ENCODE data around the gene RBM17. TPM values are rescaled to one million over a fixed set of nuclear protein-coding genes. Genes with fewer than 3 reads are reported as not detected.
A peak's percentile ranks its signal among the peaks of the same experiment; 100 is the strongest.

The RBM17 gene
- total RNA-seq, 4 donors from 2014 or later, result 64.4 to 163 (median 146) TPM

DNA sequence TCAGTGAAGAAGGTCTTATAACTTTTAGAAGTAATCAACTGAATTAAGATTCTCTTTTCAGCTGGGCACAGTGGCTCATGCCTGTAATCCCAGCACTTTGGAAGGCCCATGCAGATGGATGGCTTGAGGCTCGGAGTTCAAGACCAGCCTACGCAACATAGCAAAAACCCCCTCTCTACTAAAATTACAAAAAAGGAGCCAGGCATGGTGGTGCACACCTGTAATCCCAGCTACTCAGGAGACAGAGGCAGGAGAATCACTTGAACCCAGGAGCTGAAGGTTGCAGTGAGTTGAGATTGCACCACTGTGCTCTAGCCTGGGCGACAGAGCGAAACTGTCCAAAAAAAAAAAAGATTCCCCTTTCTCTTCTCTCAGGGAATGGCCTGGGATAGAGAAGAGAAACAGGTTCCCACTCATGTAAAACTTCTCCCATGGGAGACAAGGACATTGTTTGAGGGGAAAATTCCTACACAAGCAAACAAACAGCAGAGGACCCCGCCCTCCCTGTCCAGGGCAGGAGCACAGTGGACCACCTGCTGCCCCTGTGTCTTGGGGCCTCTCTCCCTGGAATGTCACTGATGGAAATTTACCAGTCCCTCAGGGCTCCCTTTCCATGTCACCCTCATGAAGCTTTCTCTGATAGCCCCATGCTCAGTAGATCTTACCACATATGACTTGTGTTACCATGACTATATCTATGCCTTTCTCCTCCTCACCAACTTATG is 32.3 kb upstream of the RBM17 start:
- Histone ChIP-seq H3K27me3 (no peaks in the 10 kb centered on the region), H3K9me3 (no peaks in the 10 kb centered on the region), H3K27ac (no peak overlapping the region), H3K36me3 (no peaks in the 10 kb centered on the region), H3K4me1 (no peaks in the 10 kb centered on the region), H3K4me3 (no peak overlapping the region)
- DNase-seq, result peak in 1 of 2 donors; percentile 6
- intact Hi-C loops (cut with DNase I; ENCODE audit: low total_unique reads), result no loop called here
- TF ChIP-seq, protein P1, sequence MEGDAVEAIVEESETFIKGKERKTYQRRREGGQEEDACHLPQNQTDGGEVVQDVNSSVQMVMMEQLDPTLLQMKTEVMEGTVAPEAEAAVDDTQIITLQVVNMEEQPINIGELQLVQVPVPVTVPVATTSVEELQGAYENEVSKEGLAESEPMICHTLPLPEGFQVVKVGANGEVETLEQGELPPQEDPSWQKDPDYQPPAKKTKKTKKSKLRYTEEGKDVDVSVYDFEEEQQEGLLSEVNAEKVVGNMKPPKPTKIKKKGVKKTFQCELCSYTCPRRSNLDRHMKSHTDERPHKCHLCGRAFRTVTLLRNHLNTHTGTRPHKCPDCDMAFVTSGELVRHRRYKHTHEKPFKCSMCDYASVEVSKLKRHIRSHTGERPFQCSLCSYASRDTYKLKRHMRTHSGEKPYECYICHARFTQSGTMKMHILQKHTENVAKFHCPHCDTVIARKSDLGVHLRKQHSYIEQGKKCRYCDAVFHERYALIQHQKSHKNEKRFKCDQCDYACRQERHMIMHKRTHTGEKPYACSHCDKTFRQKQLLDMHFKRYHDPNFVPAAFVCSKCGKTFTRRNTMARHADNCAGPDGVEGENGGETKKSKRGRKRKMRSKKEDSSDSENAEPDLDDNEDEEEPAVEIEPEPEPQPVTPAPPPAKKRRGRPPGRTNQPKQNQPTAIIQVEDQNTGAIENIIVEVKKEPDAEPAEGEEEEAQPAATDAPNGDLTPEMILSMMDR (IDR thresholded peaks at IDR 0.05), result no peak
- no peak for TF ChIP-seq POLR2A (IDR thresholded peaks at IDR 0.05)

DNA sequence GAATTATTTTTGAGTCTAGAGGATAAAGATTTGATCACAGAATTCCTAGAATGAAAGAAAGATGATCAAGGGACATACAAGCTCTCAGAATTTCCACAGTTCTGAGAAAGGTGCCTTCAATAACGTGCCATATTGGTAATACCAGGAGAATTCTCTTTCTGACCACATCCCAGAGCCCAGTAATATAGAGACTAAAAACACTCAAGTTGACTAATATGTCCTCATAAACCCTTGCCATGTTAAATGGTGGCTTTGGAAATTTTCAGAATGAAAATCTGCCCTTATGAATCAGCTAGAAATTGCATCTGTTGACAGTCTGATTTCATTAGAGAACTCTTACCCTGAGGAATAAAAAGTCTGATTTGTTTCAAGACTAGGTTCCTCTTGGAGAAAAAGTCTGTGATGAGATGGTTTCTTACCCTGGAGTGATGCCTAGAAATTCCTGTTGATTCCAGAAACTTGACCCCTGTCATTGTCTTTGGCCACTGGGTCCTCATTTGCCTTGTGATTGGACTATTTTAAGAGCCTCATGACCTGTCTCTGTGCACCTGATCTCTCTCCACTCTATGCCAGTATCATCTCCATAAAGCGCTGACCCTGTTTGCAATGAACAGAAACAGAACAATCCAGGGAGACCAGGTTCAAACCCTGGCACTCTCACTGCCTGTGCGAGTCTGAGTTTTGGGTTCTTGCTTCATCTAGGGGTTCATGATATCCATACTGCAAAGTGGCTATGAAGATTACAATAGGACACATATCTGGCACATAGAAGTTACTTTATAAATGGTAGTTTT is 30.0 kb upstream of the RBM17 start:
- TF ChIP-seq POLR2A (IDR thresholded peaks at IDR 0.05), result no peak
- TF ChIP-seq, protein P1 (IDR thresholded peaks at IDR 0.05), result no peak
- H3K36me3 ChIP-seq, result no peaks in the 10 kb centered on the region
- H3K4me1 ChIP-seq, result no peaks in the 10 kb centered on the region
- no peaks in the 10 kb centered on the region for H3K9me3 ChIP-seq
- intact Hi-C loops (cut with DNase I; ENCODE audit: low total_unique reads), result no loop called here
- H3K27ac ChIP-seq, result no peak overlapping the region
- H3K4me3 ChIP-seq, result no peak overlapping the region
- H3K27me3 ChIP-seq, result no peaks in the 10 kb centered on the region
- DNase-seq, result no peak

DNA sequence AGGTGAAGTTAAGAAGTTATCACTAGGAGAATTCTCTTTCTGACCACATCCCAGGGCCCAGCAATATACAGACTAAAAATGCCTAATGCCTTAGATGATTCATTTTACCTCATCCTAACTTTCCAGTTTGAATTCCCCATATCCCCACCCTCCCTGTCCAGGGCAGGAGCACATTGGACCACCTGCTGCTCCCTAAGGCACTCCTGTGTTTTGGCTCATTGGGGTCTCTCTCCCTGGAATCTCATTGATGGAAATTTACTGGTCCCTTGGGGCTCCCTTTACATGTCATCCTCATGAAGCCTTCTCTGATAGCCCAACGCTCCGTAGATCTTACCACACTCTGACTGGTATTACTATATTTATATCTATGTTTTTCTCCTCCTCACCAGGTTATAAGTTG is 29.3 kb upstream of the RBM17 start:
- no peaks in the 10 kb centered on the region for H3K9me3 ChIP-seq
- DNase-seq, result peak in 1 of 2 donors; percentile 2
- H3K27ac ChIP-seq, result no peak overlapping the region
- no peaks in the 10 kb centered on the region for H3K27me3 ChIP-seq
- intact Hi-C loops (cut with DNase I; ENCODE audit: low total_unique reads), result no loop called here
- no peaks in the 10 kb centered on the region for H3K4me1 ChIP-seq
- TF ChIP-seq POLR2A (IDR thresholded peaks at IDR 0.05), result no peak
- TF ChIP-seq, protein P1 (IDR thresholded peaks at IDR 0.05), result no peak
- H3K4me3 ChIP-seq, result no peak overlapping the region
- H3K36me3 ChIP-seq, result no peaks in the 10 kb centered on the region

DNA sequence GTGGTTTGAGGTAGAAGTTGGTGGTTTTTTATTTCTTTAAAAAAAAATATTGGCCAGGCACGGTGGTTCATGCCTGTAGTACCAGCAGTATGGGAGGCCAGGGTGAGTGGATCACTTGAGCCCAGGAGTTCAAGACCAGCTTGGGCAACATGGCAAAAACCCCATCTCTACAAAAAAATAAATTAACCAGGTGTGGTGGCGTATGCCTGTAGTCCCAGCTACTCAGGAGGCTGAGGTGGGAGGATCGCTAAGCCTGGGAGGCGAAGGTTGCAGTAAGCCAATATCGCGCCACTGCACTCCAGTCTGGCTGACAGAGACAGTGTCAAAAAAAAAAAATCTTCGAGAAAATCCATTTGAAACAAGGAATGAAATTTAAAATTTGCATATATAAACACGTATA is 27.8 kb upstream of the RBM17 start:
- intact Hi-C loops (cut with DNase I; ENCODE audit: low total_unique reads), result no loop called here
- no peak overlapping the region for H3K4me3 ChIP-seq
- H3K27ac ChIP-seq, result no peak overlapping the region
- no peaks in the 10 kb centered on the region for H3K4me1 ChIP-seq
- no peak for TF ChIP-seq POLR2A (IDR thresholded peaks at IDR 0.05)
- TF ChIP-seq, protein P1 (IDR thresholded peaks at IDR 0.05), result no peak
- no peaks in the 10 kb centered on the region for H3K36me3 ChIP-seq
- H3K9me3 ChIP-seq, result no peaks in the 10 kb centered on the region
- DNase-seq, result peak in 1 of 2 donors; percentile 1
- no peaks in the 10 kb centered on the region for H3K27me3 ChIP-seq
